Endodermal cell (in vitro differentiated cells): ENCODE data around the gene C10orf95. TPM values are rescaled to one million over a fixed set of nuclear protein-coding genes. Genes with fewer than 3 reads are reported as not detected.
"Not testable (repeated sequence)": the region's sequence is repeated elsewhere in the genome, so short reads cannot be mapped to it uniquely, and the experiment has no call there.

ENCODE experiments used
- DNase-seq: peaks from one replicate; pipeline ENCODE4 v3.0.0-alpha.2; 2017
- H3K27ac ChIP-seq: 2 replicates; pipeline ENCODE4 v1.5.1; 2013; ENCODE audit warnings: mild to moderate bottlenecking, low read depth, low read length, moderate library complexity
- H3K27me3 ChIP-seq: 2 replicates; pipeline ENCODE4 v1.6.1; 2013; ENCODE audit warnings: mild to moderate bottlenecking, low read length, moderate library complexity; ENCODE audit not compliant: insufficient read depth, control insufficient read depth, poor library complexity, severe bottlenecking
- H3K36me3 ChIP-seq: 2 replicates; pipeline ENCODE4 v1.7.0; 2013; ENCODE audit warnings: mild to moderate bottlenecking, low read length, moderate library complexity; ENCODE audit not compliant: control insufficient read depth, insufficient read depth
- H3K4me1 ChIP-seq: one replicate; pipeline ENCODE4 v1.7.0; 2013; ENCODE audit warnings: low read length; ENCODE audit not compliant: control insufficient read depth, insufficient read depth
- H3K4me3 ChIP-seq: 2 replicates; pipeline ENCODE4 v1.5.1; 2013; ENCODE audit warnings: mild to moderate bottlenecking, low read length, moderate library complexity
- H3K9ac ChIP-seq: 2 replicates; pipeline ENCODE4 v1.6.1; 2013; ENCODE audit warnings: mild to moderate bottlenecking, low read length, moderate library complexity; ENCODE audit not compliant: poor library complexity, severe bottlenecking; ENCODE audit errors: extremely low read depth
- H3K9me3 ChIP-seq: 2 replicates; pipeline ENCODE4 v1.6.1; 2013; ENCODE audit warnings: mild to moderate bottlenecking, low read length, moderate library complexity; ENCODE audit not compliant: control insufficient read depth
- H3K27ac Mint-ChIP-seq: 2 replicates; pipeline ENCODE4 v1.8.0; 2020; ENCODE audit warnings: mixed read lengths
- H3K27me3 Mint-ChIP-seq: 2 replicates; pipeline ENCODE4 v1.8.0; 2021; ENCODE audit warnings: mild to moderate bottlenecking, mixed read lengths; ENCODE audit not compliant: insufficient read depth
- H3K36me3 Mint-ChIP-seq: 2 replicates; pipeline ENCODE4 v1.8.0; 2020; ENCODE audit warnings: low read depth, mixed read lengths
- H3K4me1 Mint-ChIP-seq: 2 replicates; pipeline ENCODE4 v1.8.0; 2020; ENCODE audit warnings: mixed read lengths
- H3K4me3 Mint-ChIP-seq: 2 replicates; pipeline ENCODE4 v1.8.0; 2020; ENCODE audit warnings: mild to moderate bottlenecking, moderate library complexity, mixed read lengths
- H3K9me3 Mint-ChIP-seq: 2 replicates; pipeline ENCODE4 v1.8.0; 2020; ENCODE audit warnings: mild to moderate bottlenecking, mixed read lengths
- WGBS, 2 experiments: methylation state at CpG; one replicate each; pipeline versions ENCODE4 v1.1.5 to v1.1.7; 2013; ENCODE audit warnings: missing lambda C conversion rate in 2 of 2, mixed read lengths in 1 of 2; ENCODE audit not compliant: insufficient coverage in 1 of 2, insufficient read length in 1 of 2; 5-methylcytosine and 5-hydroxymethylcytosine counted together
- total RNA-seq, 2 donors: library from RNA; stranded (reverse); fragmentation: NEBNext Ultra II Directional in 1 of 2; extraction: Animal tissue kit (Norgen Biotek cat#: 25700) in 1 of 2; gene quantifications; 2 replicates in 1 of 2; 3 replicates in 1 of 2; pipeline ENCODE4 v1.2.1, GENCODE V29; 2021
- TF ChIP-seq, protein P1 (sequence below): fragments of 200-600 bp; sonication (generic); conservative IDR thresholded peaks from 2 replicates; pipeline ENCODE4 v1.5.0; 2021; ENCODE audit warnings: antibody characterized with exemption, mild to moderate bottlenecking

The C10orf95 gene
- total RNA-seq, 2 donors from 2014 or later = 0.35 to 0.93 TPM

- peaks cover 52% of the 10 kb centered on the region for H3K4me1 Mint-ChIP-seq
- peaks cover 53% of the 10 kb centered on the region for H3K27me3 Mint-ChIP-seq
- no peaks in the 10 kb centered on the region for H3K9me3 Mint-ChIP-seq
These were observed 7.3 kb upstream of the C10orf95 start for GRCh38 chr10:102458656-102459055.

DNA sequence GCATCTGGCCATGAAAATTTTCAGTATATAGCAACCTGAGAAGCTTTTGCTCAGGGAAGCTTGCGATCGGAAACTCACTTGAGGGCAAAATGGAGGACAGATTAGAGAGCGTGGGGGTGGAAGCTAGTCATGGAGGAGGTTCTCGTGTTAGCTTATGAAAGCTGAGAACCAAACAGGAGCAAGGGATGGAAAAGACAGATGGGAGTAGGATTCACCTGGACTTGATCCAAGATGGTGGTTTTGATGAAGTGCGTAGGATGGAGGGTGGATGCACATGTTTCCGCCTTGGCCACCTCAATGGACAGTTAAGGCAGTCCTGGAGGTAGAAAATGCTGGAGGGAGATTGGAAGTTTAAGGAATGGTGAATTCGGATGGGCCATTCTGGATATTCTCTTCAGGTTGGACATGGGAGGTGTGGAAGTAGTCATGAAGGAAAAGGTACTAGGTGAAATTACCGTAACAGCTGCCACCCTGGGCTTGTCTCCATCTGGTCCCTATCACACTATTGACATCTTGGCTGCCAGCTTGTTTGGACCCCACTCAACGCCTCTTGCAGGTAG is 6.3 kb upstream of the C10orf95 start:
- no peaks in the 10 kb centered on the region for H3K9me3 ChIP-seq
- TF ChIP-seq, protein P1, sequence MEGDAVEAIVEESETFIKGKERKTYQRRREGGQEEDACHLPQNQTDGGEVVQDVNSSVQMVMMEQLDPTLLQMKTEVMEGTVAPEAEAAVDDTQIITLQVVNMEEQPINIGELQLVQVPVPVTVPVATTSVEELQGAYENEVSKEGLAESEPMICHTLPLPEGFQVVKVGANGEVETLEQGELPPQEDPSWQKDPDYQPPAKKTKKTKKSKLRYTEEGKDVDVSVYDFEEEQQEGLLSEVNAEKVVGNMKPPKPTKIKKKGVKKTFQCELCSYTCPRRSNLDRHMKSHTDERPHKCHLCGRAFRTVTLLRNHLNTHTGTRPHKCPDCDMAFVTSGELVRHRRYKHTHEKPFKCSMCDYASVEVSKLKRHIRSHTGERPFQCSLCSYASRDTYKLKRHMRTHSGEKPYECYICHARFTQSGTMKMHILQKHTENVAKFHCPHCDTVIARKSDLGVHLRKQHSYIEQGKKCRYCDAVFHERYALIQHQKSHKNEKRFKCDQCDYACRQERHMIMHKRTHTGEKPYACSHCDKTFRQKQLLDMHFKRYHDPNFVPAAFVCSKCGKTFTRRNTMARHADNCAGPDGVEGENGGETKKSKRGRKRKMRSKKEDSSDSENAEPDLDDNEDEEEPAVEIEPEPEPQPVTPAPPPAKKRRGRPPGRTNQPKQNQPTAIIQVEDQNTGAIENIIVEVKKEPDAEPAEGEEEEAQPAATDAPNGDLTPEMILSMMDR = no peak
- no peak overlapping the region for H3K4me3 Mint-ChIP-seq
- peaks cover 8% of the 10 kb centered on the region for H3K4me1 ChIP-seq
- H3K27ac ChIP-seq = no peak overlapping the region
- H3K4me1 Mint-ChIP-seq = peaks cover 52% of the 10 kb centered on the region
- peaks cover 57% of the 10 kb centered on the region for H3K27me3 Mint-ChIP-seq
- 94 to 97% methylated on average over 7 to 9 of the region's 9 CpGs for WGBS, 2 experiments
- H3K36me3 ChIP-seq = peaks cover under 1% of the 10 kb centered on the region
- H3K27ac Mint-ChIP-seq = no peak overlapping the region
- no peak overlapping the region for H3K9ac ChIP-seq
- no peak overlapping the region for H3K4me3 ChIP-seq
- H3K36me3 Mint-ChIP-seq = peaks cover 4% of the 10 kb centered on the region
- DNase-seq = no peak
- H3K9me3 Mint-ChIP-seq = no peaks in the 10 kb centered on the region
- H3K27me3 ChIP-seq = peaks cover 40% of the 10 kb centered on the region

More at GRCh38 chr10:102458656-102459055, 7.3 kb upstream of the C10orf95 start:
- no peaks in the 10 kb centered on the region for H3K9me3 ChIP-seq
- H3K27ac ChIP-seq = no peak overlapping the region
- H3K4me1 ChIP-seq = peaks cover 5% of the 10 kb centered on the region
- Mint-ChIP-seq H3K4me3 (no peak overlapping the region), H3K27ac (no peak overlapping the region), H3K36me3 (no peaks in the 10 kb centered on the region)
- WGBS, 2 experiments = 86 to 100% methylated on average over 1 to 4 of the region's 4 CpGs
- TF ChIP-seq, protein P1 = no peak
- H3K36me3 ChIP-seq = no peaks in the 10 kb centered on the region
- DNase-seq = no peak
- peaks cover 42% of the 10 kb centered on the region for H3K27me3 ChIP-seq
- no peak overlapping the region for H3K9ac ChIP-seq
- H3K4me3 ChIP-seq = no peak overlapping the region

GRCh38 chr10:102455893-102456471 is 4.6 kb upstream of the C10orf95 start:
- DNase-seq = peak; percentile 80
- peaks cover 38% of the 10 kb centered on the region for H3K4me1 Mint-ChIP-seq
- no peaks in the 10 kb centered on the region for H3K9me3 Mint-ChIP-seq
- Histone ChIP-seq H3K4me3 (no peak overlapping the region), H3K9me3 (no peaks in the 10 kb centered on the region), H3K4me1 (peaks cover 9% of the 10 kb centered on the region), H3K27ac (no peak overlapping the region), H3K36me3 (peaks cover 4% of the 10 kb centered on the region), H3K9ac (no peak overlapping the region), H3K27me3 (peaks cover 41% of the 10 kb centered on the region)
- TF ChIP-seq, protein P1 = no peak
- WGBS, 2 experiments = 67 to 70% methylated on average over 4 to 7 of the region's 7 CpGs
- no peak overlapping the region for H3K4me3 Mint-ChIP-seq
- peaks cover 59% of the 10 kb centered on the region for H3K27me3 Mint-ChIP-seq
- H3K36me3 Mint-ChIP-seq = peaks cover 7% of the 10 kb centered on the region
- peak overlapping the region; percentile 89 for H3K27ac Mint-ChIP-seq

DNA sequence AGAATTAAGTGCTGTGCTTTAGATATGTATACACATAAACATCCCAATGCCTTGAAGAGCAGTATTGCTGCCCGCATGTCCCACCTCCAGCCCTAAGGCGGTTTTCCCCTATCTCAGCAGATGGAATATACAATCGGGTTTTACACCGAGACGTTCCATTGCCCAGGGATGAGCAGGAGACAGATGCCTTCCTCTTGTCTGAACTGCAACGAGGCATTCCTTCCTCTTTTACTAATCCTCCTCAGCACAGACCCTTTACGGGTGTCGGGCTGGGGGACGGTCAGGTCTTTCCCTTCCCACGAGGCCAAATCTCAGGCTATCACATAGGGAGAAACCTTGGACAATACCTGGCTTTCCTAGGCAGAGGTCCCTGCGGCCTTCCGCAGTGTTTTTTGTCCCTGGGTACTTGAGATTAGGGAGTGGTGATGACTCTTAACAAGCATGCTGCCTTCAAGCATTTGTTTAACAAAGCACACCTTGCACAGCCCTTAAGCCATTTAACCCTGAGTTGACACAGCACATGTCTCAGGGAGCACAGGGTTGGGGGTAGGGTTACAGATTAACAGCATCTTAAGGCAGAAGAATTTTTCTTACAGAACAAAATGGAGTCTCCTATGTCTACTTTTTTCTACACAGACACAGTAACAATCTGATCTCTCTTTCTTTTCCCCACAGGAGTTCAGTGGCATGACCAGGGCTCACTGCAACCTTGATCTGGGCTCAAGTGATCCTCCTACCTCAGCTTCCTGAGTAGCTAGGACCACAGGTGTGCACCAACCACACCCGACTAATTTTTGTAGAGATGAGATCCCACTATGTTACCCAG is 3.5 kb upstream of the C10orf95 start:
- H3K9ac ChIP-seq, H3K4me1 ChIP-seq, H3K27ac ChIP-seq, DNase-seq, H3K4me3 ChIP-seq, H3K36me3 ChIP-seq, H3K9me3 ChIP-seq, H3K9me3 Mint-ChIP-seq, H3K36me3 Mint-ChIP-seq: not testable (repeated sequence)
- WGBS, 2 experiments = 59 to 73% methylated on average over 9 to 13 of the region's 13 CpGs
- H3K27me3 Mint-ChIP-seq = peaks cover 57% of the 10 kb centered on the region
- peaks cover 33% of the 10 kb centered on the region for H3K4me1 Mint-ChIP-seq
- H3K27me3 ChIP-seq = peaks cover 40% of the 10 kb centered on the region
- H3K27ac Mint-ChIP-seq = peak overlapping the region; percentile 94
- peak overlapping the region; percentile 34 for H3K4me3 Mint-ChIP-seq
